GM18498 (cell line): ENCODE measurements around the gene LEKR1.
A peak's percentile ranks its signal among the peaks of the same experiment; 100 is the strongest.
"Not testable (repeated sequence)": the region's sequence is repeated elsewhere in the genome, so short reads cannot be mapped to it uniquely, and the experiment has no call there.

Source experiments
- ATAC-seq: cut with Tn5 transposase; IDR thresholded peaks from one replicate; pipeline ENCODE4 v1.9.1; 2021; ENCODE audit warnings: mild to moderate bottlenecking, moderate library complexity; ENCODE audit not compliant: unreplicated experiment

Gene LEKR1

DNA sequence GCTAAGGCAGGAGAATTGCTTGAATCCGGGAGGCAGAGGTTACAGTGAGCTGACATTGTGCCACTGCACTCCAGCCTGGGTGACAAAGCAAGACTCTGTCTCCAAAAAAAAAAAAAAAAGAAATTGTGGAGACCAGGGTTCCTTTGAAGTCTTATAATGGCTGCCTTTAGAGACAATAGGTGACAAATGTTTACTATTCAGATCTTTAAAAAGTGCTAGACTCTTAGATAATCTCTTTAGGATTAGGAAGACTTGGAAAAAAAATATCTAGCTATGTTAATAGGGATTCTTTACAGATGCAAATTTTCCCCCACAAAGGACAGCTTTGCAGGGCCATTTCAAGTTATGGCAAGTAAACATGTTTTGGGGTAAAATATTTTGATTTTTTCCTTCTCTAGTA is 71.7 kb downstream of the LEKR1 start:
- not testable (repeated sequence) for ATAC-seq

DNA sequence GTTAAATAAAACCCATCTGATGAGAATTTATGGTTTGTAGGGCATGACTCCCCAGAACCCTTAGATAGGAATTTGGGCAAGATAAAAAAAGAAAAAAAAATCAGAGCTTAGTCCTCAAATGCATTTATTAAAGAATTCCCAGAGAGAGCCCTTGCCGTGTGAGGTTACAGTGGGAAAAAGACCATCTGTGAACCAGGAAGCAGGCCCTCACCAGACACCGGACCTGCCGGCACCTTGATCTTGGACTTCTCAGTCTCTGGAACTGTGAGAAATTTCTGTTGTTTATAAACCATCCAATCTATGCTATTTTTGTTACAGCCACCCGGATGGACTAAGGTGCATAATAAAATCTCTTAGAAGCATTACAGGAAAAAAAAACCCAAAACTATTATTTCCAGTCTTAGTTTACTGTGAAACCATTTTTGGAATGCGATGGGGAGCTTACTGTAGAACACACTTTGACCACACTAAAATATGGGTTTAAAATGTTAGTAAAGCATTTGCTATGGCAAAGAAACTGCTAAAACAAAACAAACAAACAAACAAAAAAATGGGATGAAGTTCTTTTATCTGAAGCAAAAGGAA is 72.2 kb downstream of the LEKR1 start:
- no peak for ATAC-seq

DNA sequence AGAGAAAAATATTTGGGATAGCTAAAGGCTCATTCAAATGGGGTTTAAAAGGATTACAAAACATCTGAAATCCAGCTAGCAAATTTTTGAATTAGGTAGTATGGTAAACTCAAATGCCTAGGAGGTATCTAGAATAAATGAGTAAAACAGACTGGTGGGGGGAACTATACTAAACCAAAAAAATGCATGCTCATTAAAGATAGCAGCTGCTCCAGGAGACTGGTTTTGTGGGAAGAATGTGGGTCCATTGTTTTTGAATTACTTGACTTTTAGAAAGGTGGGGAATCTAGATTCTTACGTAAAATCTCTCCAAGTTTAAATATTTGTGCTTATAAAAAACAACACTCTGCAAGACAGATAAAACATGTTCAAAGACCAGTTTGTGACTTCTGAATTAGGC is 73.8 kb downstream of the LEKR1 start:
- ATAC-seq, result no peak

DNA sequence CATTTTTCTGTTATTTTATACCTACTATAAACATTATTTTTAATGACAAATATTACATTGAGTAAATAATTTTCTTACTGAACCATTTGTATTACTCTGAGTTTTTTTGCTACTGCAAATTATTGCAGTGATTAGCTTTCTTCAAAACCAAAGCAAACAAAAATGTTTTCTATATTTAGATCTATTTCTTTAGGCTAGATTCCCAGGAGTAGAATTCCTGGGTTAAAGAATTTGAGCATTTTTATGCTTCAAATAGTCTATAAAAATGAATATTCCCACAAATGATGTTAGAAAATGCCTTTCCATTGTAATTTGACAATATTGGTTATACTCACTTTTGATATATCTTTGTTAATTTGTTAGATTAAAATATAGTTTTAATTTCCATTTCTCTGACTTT is 76.8 kb downstream of the LEKR1 start:
- no peak for ATAC-seq

DNA sequence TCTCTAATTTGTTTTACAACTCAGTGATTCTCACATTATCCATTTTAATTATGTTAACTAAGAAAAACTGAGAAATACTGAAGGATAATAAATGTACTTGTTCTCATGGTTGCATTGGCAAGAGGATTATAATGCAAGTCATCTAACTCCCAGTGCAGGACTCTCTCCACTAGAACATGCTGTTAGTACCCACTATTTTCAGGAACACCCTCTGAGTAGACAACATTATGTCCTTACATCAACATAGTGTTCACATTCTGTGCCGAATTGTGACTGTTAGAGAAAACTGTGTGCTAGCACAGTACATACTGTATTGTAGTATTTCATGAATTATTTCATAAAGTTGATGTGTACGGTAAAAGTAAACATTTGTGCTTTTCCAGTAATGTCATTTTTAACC is 80.1 kb downstream of the LEKR1 start:
- no peak for ATAC-seq

DNA sequence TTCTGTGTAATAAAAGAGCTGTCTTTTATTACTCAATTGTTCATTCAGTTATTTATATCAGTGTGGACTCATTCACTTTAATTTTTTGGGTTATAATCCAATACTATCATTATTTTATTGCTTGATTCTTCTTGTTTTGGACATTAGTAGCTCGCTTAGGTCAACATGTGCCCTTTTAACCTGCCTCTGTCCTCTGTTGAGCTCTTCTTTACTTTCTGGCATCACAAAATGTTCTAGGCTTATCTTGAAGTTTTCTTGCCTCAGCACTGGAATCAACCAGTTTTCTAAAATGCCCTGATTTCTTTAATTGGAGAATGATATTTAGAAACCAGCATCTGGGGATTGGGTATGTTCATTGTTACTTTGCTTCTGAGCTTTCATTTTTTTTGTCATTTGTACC is 82.2 kb downstream of the LEKR1 start:
- ATAC-seq, result no peak

DNA sequence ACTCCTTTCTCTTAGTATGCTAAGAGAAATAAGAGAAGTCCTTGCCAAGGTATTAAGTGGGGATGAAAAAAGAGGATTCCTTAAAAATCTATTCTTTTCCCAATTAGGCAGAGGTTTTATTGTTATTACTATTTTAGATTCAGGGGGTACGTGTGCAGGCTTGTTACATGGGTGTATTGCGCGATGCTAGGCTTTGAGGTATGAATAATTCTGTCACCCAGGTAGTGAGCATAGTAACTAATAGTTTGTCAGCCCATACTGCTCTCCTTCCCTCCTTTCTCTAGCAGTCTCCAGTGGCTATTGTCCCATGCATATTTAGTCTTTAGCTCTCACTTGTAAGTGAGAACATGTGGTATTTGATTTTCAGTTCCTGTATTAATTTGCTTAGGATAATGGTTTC is 83.9 kb downstream of the LEKR1 start:
- no peak for ATAC-seq

DNA sequence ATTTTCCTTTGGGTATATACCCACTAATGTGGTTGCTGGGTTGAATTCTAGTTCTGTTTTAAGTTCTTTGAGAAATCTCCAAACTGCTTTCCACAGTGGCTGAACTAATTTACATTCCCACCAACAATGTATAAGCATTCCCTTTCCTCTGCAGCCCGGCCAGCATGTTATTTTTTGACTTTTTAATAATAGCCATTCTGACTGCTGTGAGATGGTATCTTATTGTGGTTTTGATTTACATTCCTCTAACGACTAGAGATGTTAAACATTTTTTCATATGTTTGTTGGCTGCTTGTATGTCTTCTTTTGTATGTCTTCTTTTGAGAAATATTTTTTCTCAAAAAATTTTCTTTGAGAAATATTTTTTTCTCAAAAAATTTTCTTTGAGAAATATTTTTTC is 84.7 kb downstream of the LEKR1 start:
- ATAC-seq, result not testable (repeated sequence)

DNA sequence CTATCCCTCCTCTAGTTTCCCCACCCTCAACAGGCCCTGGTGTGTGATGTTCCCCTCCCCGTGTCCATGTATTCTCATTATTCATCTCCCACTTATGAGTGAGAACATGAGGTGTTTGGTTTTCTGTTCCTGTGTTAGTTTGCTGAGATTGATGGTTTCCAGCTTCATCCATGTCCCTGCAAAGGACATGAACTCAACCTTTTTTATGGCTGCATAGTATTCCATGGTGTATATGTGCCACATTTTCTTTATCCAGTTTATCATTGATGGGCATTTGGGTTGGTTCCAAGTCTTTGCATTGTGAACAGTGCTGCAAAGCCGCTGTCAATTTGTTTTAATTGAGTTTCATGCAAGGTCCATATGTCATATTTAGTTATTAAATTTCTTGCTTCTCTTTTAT is 88.1 kb downstream of the LEKR1 start:
- not testable (repeated sequence) for ATAC-seq

DNA sequence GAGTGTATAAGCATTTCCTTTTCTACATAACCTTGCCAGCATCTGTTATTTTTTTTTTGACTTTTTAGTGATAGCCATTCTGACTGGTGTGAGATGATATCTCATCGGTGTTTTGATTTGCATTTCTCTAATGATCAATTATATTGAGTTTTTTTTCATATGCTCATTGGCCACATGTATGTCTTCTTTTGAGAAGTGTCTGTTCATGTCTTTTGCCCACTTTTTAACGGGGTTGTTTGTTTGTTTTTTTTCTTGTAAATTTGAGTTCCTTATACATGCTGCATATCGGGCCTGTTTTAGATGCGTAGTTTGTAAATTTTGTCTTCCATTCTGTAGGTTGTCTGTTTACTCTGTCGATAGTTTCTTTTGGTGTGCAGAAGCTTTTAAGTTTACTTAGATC is 89.2 kb downstream of the LEKR1 start:
- ATAC-seq, result no peak

DNA sequence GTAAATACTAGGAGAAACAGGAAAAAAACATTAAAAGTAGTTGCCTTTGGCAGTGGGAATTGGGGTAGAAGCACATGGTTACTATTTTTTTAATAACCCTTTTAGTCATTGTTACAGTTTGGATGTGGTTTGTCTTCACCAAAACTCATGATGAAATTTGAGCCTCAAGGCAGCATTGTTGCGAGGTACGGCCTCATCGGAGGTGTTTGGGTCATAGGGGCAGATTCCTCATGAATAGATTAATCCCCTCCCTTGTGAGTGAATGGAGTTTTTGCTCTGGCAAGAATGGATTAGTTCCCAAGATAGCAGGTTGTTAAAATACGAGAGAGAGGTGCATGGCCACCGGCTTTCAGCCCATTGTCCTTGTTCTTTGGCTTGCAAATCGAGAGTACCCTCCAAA is 92.6 kb downstream of the LEKR1 start:
- ATAC-seq, result no peak

DNA sequence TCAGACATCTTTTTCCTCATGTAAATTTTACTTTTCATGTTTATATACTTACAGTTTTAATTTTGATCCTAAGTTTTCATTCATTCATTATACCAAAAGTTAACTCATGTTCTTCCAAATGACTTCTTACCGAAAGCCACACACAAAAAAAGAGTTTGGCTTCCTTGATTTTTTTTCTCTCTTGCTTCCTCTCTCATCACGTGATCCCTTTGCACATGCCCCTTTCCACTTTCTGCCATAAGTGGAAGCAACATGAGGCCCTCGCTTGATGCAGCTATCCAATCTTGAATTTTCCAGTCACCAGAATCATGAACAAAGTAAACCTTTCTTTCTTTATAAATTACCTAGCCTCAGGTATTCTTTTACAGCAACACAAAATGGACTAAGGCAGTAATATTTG is 93.7 kb downstream of the LEKR1 start:
- no peak for ATAC-seq

DNA sequence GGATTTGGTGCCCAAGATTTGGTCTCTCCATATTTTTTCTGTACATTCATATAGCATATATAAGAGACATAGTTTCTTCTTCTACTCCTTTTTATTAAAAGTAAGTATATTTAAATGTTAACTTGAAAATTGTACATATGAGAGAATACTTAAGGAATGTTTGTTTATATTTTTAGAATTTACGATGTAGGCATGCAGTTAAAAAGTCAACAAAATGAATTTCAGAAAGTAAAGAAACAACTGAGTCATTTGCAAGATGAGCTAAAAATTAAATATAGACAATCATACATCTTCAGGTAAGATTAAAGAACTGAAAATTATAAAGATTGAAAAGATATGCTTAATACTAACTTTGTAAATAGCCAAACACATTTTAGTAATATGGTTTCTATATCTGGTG is 94.2 kb downstream of the LEKR1 start:
- ATAC-seq, result no peak

DNA sequence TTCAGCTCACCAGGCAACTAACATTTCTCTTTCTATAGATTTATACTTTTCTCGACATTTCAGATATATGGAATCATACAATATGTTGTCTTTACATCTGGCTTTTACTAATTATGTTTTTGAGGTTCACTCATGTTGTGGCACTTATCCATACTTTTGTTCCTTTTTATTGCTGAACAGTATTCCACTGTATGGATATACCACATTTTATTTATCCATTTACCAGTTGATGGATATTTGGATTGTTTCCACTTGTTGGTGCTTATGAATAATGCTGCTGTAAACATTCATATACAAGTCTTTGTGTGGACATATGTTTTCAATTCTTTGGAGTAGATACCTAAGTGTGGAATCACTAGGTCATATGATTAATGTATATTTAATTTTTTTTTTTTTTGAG is 97.2 kb downstream of the LEKR1 start:
- ATAC-seq, result no peak

DNA sequence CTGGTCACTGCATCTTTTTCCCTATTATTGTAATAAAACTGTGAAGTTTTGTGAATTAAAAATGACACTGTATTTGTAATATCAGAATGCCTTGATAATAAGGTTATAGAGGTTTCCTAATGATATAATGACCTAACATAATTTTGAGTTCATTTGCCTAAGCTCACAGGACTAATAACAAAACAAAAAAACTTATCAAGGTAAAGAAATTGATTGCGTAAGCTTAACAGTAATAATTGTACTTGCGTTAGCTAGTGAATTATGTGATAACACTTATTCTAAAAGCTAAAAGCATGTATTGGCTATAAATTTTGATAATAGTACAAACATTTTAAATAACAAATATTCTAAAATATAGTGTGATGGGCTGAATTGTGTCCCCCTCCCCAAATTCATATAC is 112.6 kb downstream of the LEKR1 start:
- no peak for ATAC-seq

DNA sequence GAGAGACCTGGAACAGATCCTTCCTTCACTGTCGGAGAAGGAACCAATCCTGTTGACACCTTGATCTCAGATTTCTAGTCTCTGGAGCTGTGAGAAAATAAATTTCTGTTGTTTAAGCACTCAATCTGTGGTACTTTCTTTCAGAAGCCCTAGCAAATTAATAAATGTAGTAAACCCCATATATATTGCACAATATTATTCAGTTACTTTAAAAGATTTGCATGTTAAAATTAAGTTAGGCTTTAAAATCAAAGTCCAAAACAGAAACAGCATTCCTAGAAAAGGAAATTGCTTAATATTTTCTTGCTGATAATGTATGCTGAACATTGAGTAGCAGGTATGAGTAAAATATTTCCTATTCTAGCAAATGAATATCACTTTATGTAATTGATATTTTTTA is 113.2 kb downstream of the LEKR1 start:
- no peak for ATAC-seq

DNA sequence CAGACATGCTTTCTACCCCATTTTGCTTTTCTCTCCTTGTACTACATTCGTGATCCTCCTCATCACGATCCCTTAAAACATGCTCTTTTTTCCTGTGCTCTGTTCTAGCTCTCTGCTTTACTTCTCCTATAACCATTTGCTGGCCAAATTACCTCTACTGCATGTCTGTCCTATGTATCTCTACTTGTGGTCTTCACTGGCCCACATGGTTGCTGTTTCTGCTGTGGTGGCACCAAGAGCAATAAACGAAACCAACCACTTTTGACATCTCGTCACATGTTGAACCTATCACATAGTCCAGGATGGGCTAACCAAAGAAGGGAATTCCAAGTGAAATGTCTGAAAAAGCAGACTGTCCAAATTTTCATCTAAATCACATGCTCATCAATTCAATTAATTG is 115.2 kb downstream of the LEKR1 start:
- no peak for ATAC-seq

DNA sequence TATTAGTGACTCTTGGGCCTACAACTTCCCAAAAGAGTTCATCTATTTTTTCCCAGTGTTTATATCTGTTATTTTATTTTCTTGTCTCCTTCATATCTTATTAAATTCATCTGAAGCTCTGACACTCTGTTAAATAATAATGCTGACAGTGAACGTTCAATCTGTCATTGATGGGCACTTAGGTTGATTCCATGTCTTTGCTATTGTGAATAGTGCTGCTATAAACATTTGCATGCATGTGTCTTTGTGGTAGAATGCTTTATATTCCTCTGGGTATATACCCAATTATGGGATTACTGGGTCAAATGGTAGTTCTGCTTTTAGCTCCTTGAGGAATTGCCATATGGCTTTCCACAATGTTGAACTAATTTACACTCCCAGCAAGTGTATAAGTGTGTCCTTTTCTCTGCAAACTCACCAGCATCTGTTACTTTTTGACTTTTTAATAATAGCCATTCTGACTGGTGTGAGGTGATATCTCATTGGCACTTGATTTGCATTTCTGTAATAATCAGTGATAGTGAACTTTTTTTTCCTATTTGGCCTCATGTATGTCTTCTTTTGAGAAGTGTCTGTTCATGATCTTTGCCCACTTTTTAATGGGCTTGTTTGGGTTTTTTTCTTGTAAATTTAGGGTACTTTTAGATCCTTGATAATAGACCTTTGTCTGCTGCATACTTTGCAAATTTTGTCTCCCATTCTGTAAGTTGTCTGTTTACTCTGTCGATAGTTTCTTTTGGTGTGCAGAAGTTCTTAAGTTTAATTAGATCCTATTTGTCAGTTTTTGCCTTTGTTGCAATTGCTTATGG is 122.5 kb downstream of the LEKR1 start:
- ATAC-seq, result no peak

DNA sequence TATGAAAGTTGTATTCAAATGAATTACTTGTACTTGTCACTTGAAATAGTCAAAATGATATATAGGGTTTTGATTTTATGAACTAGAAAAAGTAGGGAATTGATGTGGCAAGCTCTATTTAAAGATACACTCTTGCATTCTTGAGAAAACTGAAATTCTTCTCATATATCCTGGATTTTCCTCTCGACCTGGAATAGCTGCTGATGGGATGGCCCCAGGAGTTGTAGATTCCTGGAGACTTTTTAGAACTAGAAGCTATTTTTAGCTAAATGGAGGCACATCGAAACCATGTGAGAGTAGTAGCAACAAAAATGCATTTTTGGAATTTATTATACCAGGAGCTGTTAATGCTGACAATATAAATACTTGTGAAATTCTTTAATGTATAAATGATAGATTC is 125.9 kb downstream of the LEKR1 start:
- no peak for ATAC-seq

DNA sequence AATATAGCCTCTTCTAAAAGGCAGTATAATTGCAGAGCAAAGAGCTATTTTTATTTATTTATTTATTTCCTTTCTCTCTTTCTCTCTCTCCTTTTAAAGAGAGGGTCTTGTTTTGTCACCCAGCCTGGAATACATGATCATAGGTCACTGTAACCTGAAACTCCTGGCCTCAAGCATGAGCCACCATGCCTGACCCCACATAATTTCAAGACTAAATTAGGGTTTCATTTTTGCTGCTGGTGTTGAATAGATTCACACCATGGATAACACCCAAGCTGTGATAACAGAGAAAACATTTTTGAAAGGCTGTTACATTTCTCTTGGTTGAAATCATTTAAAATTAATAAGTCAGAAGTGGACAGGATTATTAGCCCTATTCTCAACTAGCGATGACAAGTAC is 131.6 kb downstream of the LEKR1 start:
- peak; percentile 94 for ATAC-seq

DNA sequence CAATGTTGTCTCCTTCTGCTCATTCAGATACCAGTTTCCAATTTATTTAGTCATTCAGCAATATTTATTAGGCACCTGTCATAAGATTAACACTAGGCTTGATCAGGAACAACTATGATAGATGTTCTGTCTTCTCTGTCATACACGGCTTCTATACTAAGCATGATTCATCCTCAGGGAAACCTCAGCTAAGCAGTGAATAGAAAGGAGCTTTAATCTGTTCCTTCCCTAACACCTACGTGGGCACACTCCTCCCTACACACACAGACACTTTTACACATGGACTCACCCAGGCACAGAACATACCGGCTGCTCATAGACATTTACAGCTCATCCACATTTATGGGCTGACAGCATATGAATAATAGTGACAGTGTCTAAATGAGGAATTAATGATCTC is 136.9 kb downstream of the LEKR1 start:
- no peak for ATAC-seq

DNA sequence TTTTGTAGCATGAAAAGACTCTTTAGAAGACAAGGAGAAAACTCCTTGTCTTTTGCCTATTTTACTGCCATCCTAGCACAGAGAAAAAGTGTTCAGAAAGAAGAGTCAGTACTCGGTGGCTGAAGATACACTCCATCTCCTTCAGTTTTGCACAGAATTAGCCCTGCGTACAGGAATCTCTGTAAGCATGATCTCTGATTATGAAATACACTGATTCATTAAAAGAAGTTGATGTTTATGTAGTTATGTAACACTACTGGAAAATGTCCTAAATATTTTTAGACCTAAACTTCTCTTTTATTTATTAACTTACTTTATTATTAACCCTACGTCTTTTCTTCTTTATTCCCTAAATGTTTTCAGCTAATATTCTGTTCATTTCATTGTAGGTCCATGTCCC is 138.4 kb downstream of the LEKR1 start:
- no peak for ATAC-seq

DNA sequence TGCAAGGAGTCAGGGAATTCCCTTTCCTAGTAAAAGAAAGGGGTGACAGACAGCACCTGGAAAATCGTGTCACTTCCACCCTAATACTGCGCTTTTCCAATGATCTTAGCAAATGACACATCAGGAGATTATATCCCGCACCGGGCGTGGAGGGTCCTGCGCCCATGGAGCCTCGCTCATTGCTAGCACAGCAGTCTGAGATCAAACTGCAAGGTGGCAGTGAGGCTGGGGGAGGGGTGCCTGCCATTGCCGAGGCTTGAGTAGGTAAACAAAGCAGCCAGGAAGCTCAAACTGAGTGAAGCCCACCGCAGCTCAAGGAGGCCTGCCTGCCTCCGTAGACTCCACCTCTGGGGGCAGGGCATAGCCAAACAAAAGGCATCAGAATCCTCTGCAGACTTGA is 140.2 kb downstream of the LEKR1 start:
- ATAC-seq, result not testable (repeated sequence)
